GM18508 (cell line): Measurements from ENCODE around the gene CLDN15.
"Not testable (repeated sequence)": the region's sequence is repeated elsewhere in the genome, so short reads cannot be mapped to it uniquely, and the experiment has no call there.

Experiments used
- ATAC-seq: cut with Tn5 transposase; IDR thresholded peaks from one replicate; pipeline ENCODE4 v1.9.1; 2021; ENCODE audit warnings: moderate number of reproducible peaks; ENCODE audit not compliant: insufficient read depth, unreplicated experiment

Gene CLDN15

GRCh38 chr7:101200862-101201599 lies 36.6 kb downstream of the CLDN15 start, which contains the start of gene MOGAT3:
TSS of gene MOGAT3 (minus strand) at chr7:101201036. CDS start at chr7:101200854, 182 bp downstream.
- no peak for ATAC-seq

- no peak for ATAC-seq
Measured at GRCh38 chr7:101200504-101200861, 37.1 kb downstream of the CLDN15 start.

- ATAC-seq = not testable (repeated sequence)
Measured at GRCh38 chr7:101199522-101199921, 38.1 kb downstream of the CLDN15 start.

GRCh38 chr7:101198476-101198875 lies 39.1 kb downstream of the CLDN15 start:
- ATAC-seq = no peak

- ATAC-seq = no peak
Measured at GRCh38 chr7:101197991-101198390, 39.6 kb downstream of the CLDN15 start.

GRCh38 chr7:101195884-101196283 lies 41.7 kb downstream of the CLDN15 start:
- ATAC-seq = no peak

- ATAC-seq = no peak
Measured at GRCh38 chr7:101189109-101189508, 48.5 kb downstream of the CLDN15 start.

- no peak for ATAC-seq
Measured at GRCh38 chr7:101186844-101187428, 50.7 kb downstream of the CLDN15 start.

- no peak for ATAC-seq
Measured at GRCh38 chr7:101186194-101186593, 51.4 kb downstream of the CLDN15 start.

GRCh38 chr7:101185258-101185839 lies 52.3 kb downstream of the CLDN15 start:
- no peak for ATAC-seq
